NK-92 (cell line): Measurements from ENCODE around the gene VPS36.
"Not testable (repeated sequence)": the region's sequence is repeated elsewhere in the genome, so short reads cannot be mapped to it uniquely, and the experiment has no call there.

ENCODE experiments used
- DNase-seq: peaks from one replicate; lab custom pipeline; 2025; ENCODE audit not compliant: unreplicated experiment; lab: John Stamatoyannopoulos, UW

Gene VPS36

DNA sequence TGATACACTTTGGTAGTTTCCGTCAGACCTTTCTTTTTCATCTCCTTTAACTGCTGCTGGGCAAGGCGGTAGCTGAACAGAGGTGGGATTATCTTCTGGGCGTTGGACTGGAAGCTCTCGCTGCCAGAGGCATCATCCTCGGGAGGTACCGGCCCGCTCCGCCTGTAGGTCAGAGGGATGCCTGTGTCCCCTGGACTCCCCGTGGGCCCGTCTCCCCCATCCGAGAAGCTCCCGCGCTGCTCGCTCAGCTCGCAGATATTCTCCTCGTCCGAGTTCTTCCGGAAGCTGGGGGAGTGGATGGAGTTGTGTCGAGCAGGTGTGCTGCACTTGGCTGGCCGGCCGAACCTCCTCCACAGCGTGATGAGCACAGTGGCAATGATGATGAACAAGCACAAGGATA is 72.1 kb downstream of the VPS36 start:
- no peak for DNase-seq

DNA sequence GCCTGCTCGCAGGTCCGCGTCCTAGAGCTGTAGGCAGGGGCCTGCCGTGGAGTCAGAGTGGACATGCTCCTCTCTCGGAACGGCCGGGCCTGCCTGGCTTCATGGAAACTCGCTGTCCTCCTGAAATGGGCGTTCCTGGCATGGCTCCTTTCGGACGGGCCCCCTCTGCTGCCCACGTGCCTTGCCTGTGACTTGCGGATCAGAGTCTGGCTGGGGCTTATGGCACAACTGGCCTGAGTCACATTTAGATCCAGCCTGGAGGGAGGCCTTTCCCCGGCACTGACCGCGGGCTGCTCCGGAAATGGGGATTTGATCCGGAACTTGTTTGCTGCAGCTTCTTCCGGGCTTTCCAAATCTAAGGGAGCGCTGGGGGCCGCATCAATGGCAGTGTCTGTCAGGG is 72.5 kb downstream of the VPS36 start:
- no peak for DNase-seq

DNA sequence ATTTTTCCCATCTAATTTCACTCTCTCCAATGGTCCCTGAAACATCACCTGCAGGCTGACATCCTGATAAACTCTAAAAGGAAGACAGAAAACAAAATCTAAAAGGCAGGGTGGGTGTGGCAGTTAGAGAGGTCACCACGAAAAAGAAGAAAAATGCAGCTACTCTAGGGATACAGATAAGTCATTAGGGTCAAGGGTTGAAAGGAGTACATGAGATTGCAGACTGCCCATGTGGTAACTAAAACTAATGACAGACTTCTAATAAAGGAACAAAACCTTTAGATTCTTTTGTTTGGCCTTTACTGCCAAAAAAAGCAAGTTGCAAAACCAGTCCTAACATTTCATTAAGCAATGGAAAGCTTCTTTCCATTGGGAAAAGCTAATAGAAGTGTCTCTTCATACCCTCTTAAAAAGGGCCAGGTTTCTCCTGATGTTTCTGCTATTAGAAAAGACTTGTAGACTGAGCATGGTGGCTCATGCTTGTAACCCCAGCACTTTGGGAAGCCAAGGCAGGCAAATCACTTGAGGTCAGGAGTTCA is 75.5 kb downstream of the VPS36 start:
- DNase-seq, result no peak

DNA sequence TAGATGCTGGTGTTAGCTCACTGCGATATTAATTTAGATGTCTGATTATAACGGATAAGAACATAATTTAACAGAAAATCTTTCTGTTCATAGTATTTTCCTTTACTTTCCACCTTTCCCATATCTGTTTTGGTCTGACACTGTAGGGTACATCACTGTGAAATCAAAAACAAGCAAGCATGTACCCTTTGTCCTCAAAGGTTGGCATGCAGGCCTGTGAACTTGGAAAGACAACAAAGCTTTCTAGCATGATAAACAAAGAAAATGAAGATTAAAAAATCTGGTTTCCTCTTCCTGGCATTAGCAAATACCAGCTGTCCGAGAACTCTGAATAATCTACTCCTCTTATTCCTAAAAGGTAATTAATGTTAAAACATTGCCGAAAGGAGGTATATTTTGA is 76.0 kb downstream of the VPS36 start:
- no peak for DNase-seq

DNA sequence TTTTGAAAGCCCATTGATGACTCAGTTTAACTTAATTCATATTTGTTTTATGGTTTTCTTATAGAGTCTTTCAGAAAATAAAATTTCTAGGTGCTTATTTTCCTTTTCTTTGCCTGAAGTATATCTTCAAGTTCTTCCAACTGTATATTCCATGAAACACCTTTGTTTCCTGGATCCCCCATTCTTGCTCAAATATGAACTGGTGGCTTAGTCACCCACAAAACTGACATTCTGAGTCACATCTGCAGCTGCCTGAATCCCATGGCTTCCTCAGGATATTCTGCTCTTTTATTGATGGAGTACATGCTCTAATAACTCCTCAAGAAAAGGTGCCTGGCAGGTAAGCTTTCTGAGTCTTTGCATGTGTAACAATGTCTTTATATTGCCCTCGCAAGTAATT is 77.2 kb downstream of the VPS36 start:
- DNase-seq, result not testable (repeated sequence)

DNA sequence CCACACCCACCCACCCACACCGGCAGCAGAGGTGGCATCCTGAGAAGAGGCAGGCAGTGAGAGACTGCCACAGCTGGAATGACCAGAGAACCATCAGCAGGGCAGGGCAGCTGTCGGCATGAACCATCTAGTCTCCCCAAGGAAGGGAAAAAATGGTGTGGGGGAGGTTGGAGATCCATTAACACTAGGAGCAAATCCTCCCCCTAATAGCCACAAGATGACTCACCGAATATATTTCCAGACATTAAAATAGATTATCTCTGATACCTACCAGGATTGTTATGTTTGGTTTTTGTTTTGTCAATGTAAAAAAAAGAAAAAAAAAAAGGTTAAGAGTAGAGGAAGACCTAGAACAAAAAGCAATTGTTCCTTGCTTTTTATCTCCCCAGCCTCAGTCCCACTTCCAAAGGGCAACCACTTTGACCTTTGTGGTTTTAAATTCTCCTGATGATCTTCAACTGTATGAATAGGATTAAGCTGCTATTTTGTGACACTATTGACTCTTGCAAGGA is 78.6 kb downstream of the VPS36 start:
- no peak for DNase-seq

DNA sequence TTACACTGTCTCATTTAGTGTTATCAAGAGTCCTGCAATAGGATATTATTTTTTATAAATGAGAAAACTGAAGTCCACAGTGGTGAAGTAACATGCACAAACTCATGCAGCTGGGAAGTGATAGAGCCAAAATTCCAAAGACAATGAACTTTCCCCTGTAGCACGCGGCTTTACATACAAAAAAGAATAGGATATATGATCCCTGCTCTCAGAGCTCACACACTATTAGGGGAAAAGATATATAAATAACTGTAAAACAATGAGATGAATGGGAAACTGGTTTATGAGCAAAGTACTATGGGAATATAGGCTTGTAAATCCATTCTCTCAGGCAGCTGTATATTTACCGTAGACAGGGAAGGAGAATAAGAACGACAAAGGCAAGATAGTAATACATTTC is 84.1 kb downstream of the VPS36 start:
- no peak for DNase-seq
